Smooth muscle cell (in vitro differentiated cells): ENCODE data around the gene CHGA. TPM values are rescaled to one million over a fixed set of nuclear protein-coding genes. Genes with fewer than 3 reads are reported as not detected.

ENCODE experiments used
- DNase-seq: peaks from one replicate; lab custom pipeline; 2025; ENCODE audit not compliant: unreplicated experiment; lab: John Stamatoyannopoulos, UW
- H2AFZ ChIP-seq: fragments of 200-600 bp; sonication (generic); 2 replicates; pipeline ENCODE4 v1.6.0; 2016; ENCODE audit warnings: antibody characterized with exemption, low read depth, mild to moderate bottlenecking
- H3F3A ChIP-seq: fragments of 200-600 bp; sonication (generic); 2 replicates; pipeline ENCODE4 v1.6.0; 2017; ENCODE audit warnings: antibody characterized with exemption, low read depth
- H3K27ac ChIP-seq: fragments of 200-600 bp; sonication (generic); 2 replicates; pipeline ENCODE4 v1.5.1; 2016; ENCODE audit warnings: low read depth, mild to moderate bottlenecking
- H3K27me3 ChIP-seq: fragments of 200-600 bp; sonication (generic); 2 replicates; pipeline ENCODE4 v1.6.1; 2016; ENCODE audit warnings: low read depth, mild to moderate bottlenecking
- H3K36me3 ChIP-seq: fragments of 200-600 bp; sonication (generic); 2 replicates; pipeline ENCODE4 v1.5.1; 2016; ENCODE audit warnings: low read depth
- H3K4me1 ChIP-seq: fragments of 200-600 bp; sonication (generic); 2 replicates; pipeline ENCODE4 v1.5.1; 2016; ENCODE audit warnings: low read depth
- H3K4me2 ChIP-seq: fragments of 200-600 bp; sonication (generic); 2 replicates; pipeline ENCODE4 v1.6.0; 2016; ENCODE audit warnings: mild to moderate bottlenecking
- H3K4me3 ChIP-seq: fragments of 200-600 bp; sonication (generic); 2 replicates; pipeline ENCODE4 v1.5.1; 2016; ENCODE audit warnings: mild to moderate bottlenecking
- H3K79me2 ChIP-seq: fragments of 200-600 bp; sonication (generic); 2 replicates; pipeline ENCODE4 v1.6.0; 2016; ENCODE audit warnings: low read depth, mild to moderate bottlenecking
- H3K9ac ChIP-seq: fragments of 200-600 bp; sonication (generic); 2 replicates; pipeline ENCODE4 v1.6.0; 2016; ENCODE audit warnings: low read depth
- H3K9me3 ChIP-seq: fragments of 200-600 bp; sonication (generic); replicated peaks from 2 replicates; pipeline ENCODE4 v1.5.1; 2016; ENCODE audit warnings: low read depth
- H4K20me1 ChIP-seq: fragments of 200-600 bp; sonication (generic); 2 replicates; pipeline ENCODE4 v1.6.0; 2016; ENCODE audit warnings: low read depth
- WGBS: methylation state at CpG from one replicate; pipeline ENCODE4 v1.1.7; 2016; ENCODE audit warnings: low lambda C conversion rate; 5-methylcytosine and 5-hydroxymethylcytosine counted together
- polyA plus RNA-seq: library from polyadenylated mRNA; unstranded; fragments of >200 nt; fragmentation: Nextera tagmentation; extraction: Ambion mirVana; gene quantifications from 2 replicates; pipeline ENCODE4 v1.2.1, GENCODE V29; 2016
- total RNA-seq: library from RNA; depleted of rRNA; stranded (reverse); fragments of >200 nt; gene quantifications from 2 replicates; pipeline ENCODE4 v1.2.3, GENCODE V29; 2014
- TF ChIP-seq, protein P1 (sequence below): fragments of 200-600 bp; sonication (generic); IDR thresholded peaks from 2 replicates; pipeline ENCODE4 v1.5.1; 2017; ENCODE audit warnings: borderline replicate concordance, mild to moderate bottlenecking, antibody characterized with exemption; ENCODE audit not compliant: insufficient read depth, poor library complexity, severe bottlenecking

CHGA gene
- total and polyA plus RNA-seq, 2 experiments from 2014 or later: not detected

DNA sequence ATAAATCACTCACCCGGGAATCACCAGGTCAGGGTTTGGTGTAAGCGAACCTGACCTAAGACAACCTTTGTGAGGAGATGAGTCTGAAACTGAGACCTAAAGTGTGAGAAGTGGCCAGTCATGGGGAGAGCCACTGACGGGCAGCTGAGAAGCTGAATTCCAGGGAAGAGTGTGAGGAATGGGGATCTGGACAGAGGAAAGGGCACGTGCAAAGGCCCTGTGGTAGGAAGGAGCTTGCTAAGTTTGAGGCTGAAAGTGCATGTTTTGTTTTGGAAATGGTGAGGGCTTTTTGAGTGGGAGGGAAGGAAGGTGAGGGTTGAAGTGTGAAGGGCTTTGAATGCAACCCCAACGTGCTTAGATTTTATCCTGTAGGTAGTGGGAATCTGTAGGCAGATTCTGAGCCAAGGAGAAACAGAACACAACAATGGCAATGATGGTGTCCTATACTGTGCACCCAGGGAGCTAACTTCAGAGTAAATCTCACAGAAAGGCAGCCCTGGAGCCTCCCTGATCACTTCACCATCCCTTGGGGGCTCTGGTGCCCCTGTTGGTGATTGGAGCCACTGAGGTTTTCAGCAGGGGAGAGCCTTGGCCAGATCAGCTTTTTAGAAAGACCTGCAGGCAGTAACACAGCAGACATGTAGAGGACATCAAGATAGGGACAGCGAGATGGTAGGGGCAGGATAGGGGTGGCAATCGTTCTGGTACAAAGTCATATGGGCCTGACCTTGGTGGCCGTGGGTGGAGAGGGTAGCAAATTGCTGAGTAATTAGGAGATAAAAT lies 37.5 kb upstream of the CHGA start:
- H3K27me3 ChIP-seq: peaks cover 8% of the 10 kb centered on the region
- no peak overlapping the region for H3K27ac ChIP-seq
- H4K20me1 ChIP-seq: no peaks in the 10 kb centered on the region
- no peaks in the 10 kb centered on the region for H3K79me2 ChIP-seq
- H3K4me2 ChIP-seq: no peak overlapping the region
- no peak overlapping the region for H2AFZ ChIP-seq
- no peaks in the 10 kb centered on the region for H3F3A ChIP-seq
- H3K9ac ChIP-seq: no peak overlapping the region
- H3K4me1 ChIP-seq: no peaks in the 10 kb centered on the region
- H3K36me3 ChIP-seq: no peaks in the 10 kb centered on the region
- no peaks in the 10 kb centered on the region for H3K9me3 ChIP-seq
- DNase-seq: no peak
- WGBS: 85% methylated on average over 8 of the region's 8 CpGs
- TF ChIP-seq, protein P1, sequence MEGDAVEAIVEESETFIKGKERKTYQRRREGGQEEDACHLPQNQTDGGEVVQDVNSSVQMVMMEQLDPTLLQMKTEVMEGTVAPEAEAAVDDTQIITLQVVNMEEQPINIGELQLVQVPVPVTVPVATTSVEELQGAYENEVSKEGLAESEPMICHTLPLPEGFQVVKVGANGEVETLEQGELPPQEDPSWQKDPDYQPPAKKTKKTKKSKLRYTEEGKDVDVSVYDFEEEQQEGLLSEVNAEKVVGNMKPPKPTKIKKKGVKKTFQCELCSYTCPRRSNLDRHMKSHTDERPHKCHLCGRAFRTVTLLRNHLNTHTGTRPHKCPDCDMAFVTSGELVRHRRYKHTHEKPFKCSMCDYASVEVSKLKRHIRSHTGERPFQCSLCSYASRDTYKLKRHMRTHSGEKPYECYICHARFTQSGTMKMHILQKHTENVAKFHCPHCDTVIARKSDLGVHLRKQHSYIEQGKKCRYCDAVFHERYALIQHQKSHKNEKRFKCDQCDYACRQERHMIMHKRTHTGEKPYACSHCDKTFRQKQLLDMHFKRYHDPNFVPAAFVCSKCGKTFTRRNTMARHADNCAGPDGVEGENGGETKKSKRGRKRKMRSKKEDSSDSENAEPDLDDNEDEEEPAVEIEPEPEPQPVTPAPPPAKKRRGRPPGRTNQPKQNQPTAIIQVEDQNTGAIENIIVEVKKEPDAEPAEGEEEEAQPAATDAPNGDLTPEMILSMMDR: no peak
- no peak overlapping the region for H3K4me3 ChIP-seq

DNA sequence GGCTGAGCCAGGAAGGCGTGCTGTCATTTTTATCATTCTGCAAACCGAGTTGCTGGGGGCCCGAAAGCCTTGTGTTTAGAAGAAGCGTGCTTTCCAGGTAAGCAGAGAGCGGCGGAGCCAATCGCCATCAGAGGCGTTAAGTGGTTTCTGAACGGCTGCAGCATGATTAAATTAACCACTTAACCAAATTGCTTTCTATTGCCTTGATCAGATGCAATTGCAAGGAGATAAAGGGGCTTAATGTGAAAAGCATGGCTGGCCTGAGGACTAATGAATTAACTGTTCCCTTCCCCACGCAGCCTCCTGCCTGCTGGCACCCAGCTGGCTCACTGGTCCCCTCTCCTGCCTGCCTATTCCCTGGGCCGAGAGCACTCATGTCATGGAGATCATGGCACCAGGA lies 36.6 kb upstream of the CHGA start:
- H3K36me3 ChIP-seq: no peaks in the 10 kb centered on the region
- no peaks in the 10 kb centered on the region for H4K20me1 ChIP-seq
- H3K27ac ChIP-seq: no peak overlapping the region
- WGBS: 79% methylated on average over 11 of the region's 11 CpGs
- H3K9ac ChIP-seq: no peak overlapping the region
- H3K79me2 ChIP-seq: no peaks in the 10 kb centered on the region
- no peaks in the 10 kb centered on the region for H3K27me3 ChIP-seq
- no peaks in the 10 kb centered on the region for H3K9me3 ChIP-seq
- H3F3A ChIP-seq: no peaks in the 10 kb centered on the region
- no peaks in the 10 kb centered on the region for H3K4me1 ChIP-seq
- TF ChIP-seq, protein P1: no peak
- no peak overlapping the region for H3K4me3 ChIP-seq
- H2AFZ ChIP-seq: no peak overlapping the region
- H3K4me2 ChIP-seq: no peak overlapping the region
- DNase-seq: no peak

DNA sequence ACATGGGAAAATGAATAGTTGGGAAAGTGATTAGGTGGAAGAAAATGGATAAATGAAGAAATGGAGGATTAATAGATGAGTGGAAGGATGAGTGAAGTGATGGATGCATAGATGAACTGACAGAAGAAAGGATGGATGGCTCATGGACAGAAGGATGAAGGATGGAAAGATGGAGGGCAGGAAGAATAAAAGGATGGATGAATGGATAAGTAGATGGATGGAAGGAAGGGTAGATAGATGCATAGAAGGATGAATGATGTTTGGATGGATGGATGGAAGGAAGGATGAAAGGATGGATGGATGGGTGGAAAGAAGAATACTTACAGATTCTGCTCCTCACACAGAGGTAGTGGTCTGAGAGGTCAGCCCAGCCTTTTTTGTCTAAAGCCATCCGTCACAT lies 35.8 kb upstream of the CHGA start:
- no peaks in the 10 kb centered on the region for H3K36me3 ChIP-seq
- no peak overlapping the region for H2AFZ ChIP-seq
- H3K79me2 ChIP-seq: no peaks in the 10 kb centered on the region
- no peaks in the 10 kb centered on the region for H4K20me1 ChIP-seq
- H3K9me3 ChIP-seq: no peaks in the 10 kb centered on the region
- no peak overlapping the region for H3K27ac ChIP-seq
- TF ChIP-seq, protein P1: no peak
- H3K27me3 ChIP-seq: no peaks in the 10 kb centered on the region
- no peak overlapping the region for H3K9ac ChIP-seq
- no peak overlapping the region for H3K4me2 ChIP-seq
- no peak overlapping the region for H3K4me3 ChIP-seq
- no peak for DNase-seq
- WGBS: 77% methylated on average over 1 of the region's 1 CpG
- no peaks in the 10 kb centered on the region for H3F3A ChIP-seq
- no peaks in the 10 kb centered on the region for H3K4me1 ChIP-seq

DNA sequence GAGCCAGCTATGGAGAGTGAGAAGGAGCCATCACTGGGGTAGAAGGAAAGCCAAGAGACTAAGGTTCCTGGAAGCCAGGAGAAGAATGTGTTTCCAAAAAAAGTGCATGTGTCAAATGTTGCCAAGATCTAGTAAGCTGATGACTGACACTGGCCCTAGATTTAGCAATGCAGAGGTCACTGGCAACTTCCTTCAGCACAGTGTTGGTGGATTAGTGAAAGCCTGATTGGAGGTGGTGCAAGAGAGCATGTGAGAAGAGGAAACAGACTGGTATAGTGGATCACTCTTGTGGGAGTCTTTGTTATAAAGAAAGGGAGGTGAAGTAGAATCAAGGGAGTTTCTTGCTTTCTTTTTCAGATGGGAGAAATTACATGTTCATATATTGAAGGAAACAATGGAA lies 34.1 kb upstream of the CHGA start:
- Histone ChIP-seq H3K4me1 (no peaks in the 10 kb centered on the region), H3K9me3 (no peaks in the 10 kb centered on the region), H3F3A (no peaks in the 10 kb centered on the region), H3K27ac (no peak overlapping the region), H3K4me3 (no peak overlapping the region), H3K36me3 (no peaks in the 10 kb centered on the region), H3K27me3 (no peaks in the 10 kb centered on the region), H2AFZ (no peak overlapping the region), H3K79me2 (no peaks in the 10 kb centered on the region), H4K20me1 (no peaks in the 10 kb centered on the region), H3K9ac (no peak overlapping the region), H3K4me2 (no peak overlapping the region)
- TF ChIP-seq, protein P1: no peak
- DNase-seq: no peak
